Retinal pigment epithelial cell (primary cell): ENCODE data around the gene ANAPC13.

Experiments
- DNase-seq: peaks from one replicate; pipeline ENCODE4 v3.0.0-alpha.2; 2010; ENCODE audit warnings: low read depth
- H3K4me3 ChIP-seq: 2 replicates; pipeline ENCODE4 v1.5.1; 2011; ENCODE audit warnings: mild to moderate bottlenecking, low read length, control low read depth, moderate library complexity
- TF ChIP-seq, protein P1 (sequence below): conservative IDR thresholded peaks from 2 replicates; pipeline ENCODE4 v1.5.1; 2011; ENCODE audit warnings: low read depth, low read length, control low read depth, inconsistent platforms

The ANAPC13 gene

DNA sequence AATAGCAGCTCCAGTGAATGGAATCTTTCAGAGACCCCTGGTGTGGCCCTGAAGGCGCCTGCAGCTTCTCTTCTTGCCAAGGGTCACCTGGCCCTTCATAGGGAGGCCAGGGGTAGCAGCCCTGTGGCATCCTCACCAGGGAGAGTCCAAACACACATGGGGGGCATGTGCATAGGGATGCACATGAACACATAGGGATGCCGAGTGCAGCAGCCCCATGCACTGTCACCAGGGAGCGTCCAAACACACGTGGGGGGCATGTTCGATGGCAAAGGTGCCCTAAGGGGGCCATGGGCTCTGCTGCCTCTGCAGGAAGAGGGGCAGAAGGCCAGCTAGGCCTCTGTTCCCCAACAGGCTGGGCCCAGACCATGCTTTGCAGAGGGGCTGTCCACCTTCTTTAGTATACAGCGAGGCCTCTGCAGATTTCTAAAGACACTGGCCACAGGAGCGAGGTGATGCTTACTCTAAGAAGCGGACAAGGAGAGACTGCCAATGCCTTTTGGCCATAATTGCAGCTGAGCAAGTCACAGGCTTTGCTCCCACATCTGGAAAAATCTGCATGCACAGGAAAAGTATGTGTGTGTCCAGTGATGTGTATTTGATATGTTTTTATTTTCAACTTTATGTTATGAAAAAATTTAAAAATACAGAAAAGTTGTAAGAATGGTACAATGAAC lies 21.0 kb downstream of the ANAPC13 start:
- TF ChIP-seq, protein P1, sequence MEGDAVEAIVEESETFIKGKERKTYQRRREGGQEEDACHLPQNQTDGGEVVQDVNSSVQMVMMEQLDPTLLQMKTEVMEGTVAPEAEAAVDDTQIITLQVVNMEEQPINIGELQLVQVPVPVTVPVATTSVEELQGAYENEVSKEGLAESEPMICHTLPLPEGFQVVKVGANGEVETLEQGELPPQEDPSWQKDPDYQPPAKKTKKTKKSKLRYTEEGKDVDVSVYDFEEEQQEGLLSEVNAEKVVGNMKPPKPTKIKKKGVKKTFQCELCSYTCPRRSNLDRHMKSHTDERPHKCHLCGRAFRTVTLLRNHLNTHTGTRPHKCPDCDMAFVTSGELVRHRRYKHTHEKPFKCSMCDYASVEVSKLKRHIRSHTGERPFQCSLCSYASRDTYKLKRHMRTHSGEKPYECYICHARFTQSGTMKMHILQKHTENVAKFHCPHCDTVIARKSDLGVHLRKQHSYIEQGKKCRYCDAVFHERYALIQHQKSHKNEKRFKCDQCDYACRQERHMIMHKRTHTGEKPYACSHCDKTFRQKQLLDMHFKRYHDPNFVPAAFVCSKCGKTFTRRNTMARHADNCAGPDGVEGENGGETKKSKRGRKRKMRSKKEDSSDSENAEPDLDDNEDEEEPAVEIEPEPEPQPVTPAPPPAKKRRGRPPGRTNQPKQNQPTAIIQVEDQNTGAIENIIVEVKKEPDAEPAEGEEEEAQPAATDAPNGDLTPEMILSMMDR = no peak
- H3K4me3 ChIP-seq = no peak overlapping the region
- DNase-seq = no peak

DNA sequence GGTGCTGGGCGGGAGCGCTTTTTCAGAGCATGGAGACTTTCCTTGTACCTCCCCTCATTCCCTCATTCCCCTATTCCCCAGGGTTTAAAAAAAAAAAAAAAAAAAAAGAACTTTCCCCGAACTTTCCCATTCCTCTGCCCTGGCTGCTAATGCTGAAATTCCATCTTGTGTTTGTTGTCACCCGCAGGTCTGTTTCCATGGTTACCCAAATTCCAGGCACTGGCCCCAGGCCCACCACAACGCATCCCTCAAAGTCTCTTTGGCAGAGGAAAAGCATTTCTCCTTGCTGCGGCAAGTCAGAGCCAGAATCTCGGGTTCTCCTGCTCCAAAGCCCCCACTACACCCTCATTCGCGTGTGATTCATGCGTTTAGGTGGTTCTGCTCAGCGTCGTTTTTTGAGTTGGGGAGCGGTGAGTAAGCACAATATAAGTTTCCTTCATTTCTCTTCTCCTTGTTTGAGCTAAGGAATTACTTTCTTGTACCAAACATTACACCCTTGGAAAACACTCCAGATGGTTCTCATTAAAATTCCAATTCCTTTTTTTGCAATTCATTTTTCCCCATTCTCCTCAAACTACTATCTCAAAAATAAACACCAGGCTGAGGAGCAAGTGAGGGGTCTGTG lies 21.6 kb downstream of the ANAPC13 start:
- H3K4me3 ChIP-seq = no peak overlapping the region
- DNase-seq = peak; percentile 85
- TF ChIP-seq, protein P1 = no peak

DNA sequence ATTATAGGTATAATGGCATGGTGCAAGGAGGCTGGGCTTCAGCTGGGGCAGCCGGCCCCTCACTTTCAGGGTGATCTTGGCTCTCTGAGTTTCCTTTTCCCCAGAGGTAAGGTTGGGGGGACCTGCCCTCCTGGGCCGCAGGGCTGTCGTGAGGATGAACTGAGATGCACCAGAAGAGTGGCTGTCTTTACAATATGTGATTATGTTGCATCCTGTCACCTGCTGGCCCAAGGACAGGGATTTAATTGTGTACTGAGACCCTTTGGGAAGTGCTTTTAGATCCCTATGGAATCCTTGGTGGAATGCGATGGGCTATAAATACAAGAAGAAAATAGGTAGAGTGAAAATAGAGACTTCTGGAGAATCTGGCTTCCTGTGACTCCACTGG lies 22.1 kb downstream of the ANAPC13 start:
- TF ChIP-seq, protein P1 = no peak
- no peak for DNase-seq
- H3K4me3 ChIP-seq = no peak overlapping the region

DNA sequence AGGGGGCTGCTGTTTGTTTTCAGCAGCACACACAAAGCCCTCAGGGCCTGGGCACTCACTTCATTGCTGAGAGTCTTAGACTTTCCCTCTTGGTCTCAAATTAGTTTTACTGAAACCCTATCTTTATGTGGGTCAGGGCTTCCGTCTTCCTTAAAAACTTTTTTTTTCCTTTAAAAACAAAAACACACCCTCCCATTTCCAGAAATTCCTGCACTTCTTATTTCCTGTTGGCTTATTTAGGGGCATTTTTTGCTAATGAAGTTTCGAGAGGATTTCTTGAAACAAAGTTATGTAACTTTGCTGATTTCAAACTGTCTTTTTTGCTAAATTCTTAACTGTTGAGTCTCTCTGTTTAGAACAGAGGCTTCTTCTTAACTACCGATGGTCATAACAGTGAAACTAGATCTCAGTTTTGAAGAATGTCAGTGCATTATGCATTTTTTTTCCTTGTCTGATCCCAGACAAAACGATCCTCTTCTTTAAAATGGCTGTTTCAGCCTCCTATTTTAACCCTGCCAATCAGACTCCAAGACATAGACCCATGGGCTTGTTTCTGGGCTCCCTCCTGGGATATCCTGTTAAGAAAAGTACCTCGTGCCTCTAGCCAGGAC lies 23.3 kb downstream of the ANAPC13 start:
- no peak overlapping the region for H3K4me3 ChIP-seq

DNA sequence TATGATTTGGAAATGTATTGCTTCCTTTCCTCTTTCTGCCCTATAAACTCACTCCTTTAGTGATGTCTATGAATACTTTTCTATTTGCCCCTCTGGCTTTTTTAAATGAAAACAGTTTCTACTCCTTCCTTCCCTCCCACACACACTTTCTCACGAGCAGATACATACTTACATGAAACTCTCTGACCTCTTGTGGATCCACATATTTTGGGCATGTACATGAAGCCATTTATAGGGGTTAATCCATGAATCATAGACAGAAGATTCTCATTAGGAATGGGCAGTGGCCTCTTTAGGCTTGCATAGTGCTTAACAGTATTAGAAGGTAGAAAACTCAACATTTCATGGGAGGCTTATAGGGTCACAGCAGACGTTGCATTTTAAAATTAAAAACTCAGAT lies 24.8 kb downstream of the ANAPC13 start:
- H3K4me3 ChIP-seq = no peak overlapping the region
- DNase-seq = peak; percentile 36
- TF ChIP-seq, protein P1 = no peak

More for the DNA sequence above, 23.3 kb downstream of the ANAPC13 start:
- TF ChIP-seq, protein P1 = no peak
- DNase-seq = no peak

DNA sequence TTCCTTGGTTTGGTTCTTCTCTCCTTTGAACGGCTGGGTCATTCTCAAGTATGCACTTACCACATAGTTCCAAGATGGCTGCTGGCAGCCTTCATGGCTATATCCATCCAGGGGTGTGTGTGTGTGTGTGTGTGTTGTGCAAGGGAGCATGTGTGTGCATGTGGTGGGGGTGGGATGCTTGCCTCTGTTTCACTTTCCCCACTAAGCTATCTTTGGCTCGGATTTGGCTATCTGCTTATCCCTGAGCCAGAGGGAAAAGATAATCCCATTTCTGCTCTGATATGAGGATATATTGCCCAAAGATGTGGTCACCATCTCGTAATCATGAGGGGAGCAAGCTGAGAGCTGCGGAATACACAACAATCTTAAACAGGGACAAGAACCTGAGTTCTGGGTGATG lies 26.2 kb downstream of the ANAPC13 start:
- no peak overlapping the region for H3K4me3 ChIP-seq
- no peak for DNase-seq
- TF ChIP-seq, protein P1 = no peak

DNA sequence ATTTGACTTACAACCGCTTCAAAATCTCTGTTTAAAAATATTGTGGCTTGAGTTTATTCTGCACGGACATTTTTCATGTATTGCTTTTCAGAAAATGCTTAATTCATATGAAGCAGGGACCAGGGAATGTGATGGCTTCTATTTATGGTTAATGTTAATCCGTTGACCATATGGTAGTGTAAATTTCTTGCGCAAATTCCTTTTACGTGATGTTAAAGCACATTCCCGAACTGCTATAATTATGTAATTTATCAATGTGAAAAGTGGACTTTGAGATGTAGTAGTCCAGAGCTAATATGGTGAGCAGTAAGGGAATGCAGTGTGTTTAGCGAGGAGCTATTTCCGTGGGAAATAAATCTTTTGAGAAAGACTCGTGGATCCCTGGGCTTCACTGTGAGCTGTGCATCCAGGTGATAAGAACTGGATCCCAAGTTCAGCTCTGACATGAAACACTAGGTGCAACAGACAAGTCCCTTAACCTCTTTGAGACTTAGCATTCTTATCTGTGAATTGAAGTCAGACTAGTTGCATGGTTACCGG lies 27.3 kb downstream of the ANAPC13 start:
- H3K4me3 ChIP-seq = no peak overlapping the region
- TF ChIP-seq, protein P1 = no peak
- no peak for DNase-seq
